ENCODE measurements around the gene BRIP1. TPM values are rescaled to one million over a fixed set of nuclear protein-coding genes. Genes with fewer than 3 reads are reported as not detected.

The BRIP1 gene
- total and polyA plus RNA-seq, 2 experiments from 2014 or later = 8.0 to 23.1 TPM

DNA sequence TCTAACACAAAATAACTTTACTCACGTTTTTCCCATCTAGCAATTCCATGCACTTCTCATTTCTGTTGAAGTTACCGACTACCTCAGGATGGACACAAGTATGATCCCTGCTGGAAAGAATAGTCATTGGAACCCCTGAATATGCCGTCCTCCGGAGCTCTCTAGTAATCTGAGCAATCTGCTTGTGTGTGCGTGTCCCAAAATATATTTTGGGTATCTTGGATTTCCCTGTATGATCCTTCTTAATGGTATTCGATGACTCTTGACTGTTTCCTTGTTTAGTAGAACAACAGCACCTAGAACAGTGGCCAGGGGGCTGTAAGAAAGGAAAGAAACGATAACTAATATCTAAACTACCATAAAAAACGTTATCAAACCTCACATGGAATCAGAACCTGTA lies 54.9 kb downstream of the BRIP1 start:
- Mint-ChIP-seq H3K27ac (no peak overlapping the region), H3K36me3 (ENCODE audit: low read depth) (peaks cover 4% of the 10 kb centered on the region; the same call in 1 of the 3 replicates), H3K9me3 (no peaks in the 10 kb centered on the region), H3K4me1 (peaks cover 6% of the 10 kb centered on the region; the same call in 2 of the 3 replicates), H3K27me3 (ENCODE audit: insufficient read depth, low read depth, poor library complexity) (no peaks in the 10 kb centered on the region), H3K4me3 (no peak overlapping the region)
- Histone ChIP-seq H3K4me3 (no peak overlapping the region), H3K4me1 (ENCODE audit: insufficient read depth) (no peaks in the 10 kb centered on the region), H3K36me3 (ENCODE audit: insufficient read depth) (no peaks in the 10 kb centered on the region), H3K4me2 (no peak overlapping the region), H3K27ac (ENCODE audit: low read depth) (no peak overlapping the region), H3K79me2 (replicated peaks; ENCODE audit: insufficient read depth) (no peaks in the 10 kb centered on the region), H3K27me3 (ENCODE audit: insufficient read depth) (no peaks in the 10 kb centered on the region), H4K20me1 (replicated peaks; ENCODE audit: insufficient read depth) (no peaks in the 10 kb centered on the region), H3F3A (replicated peaks; ENCODE audit: low read depth) (no peaks in the 10 kb centered on the region), H2AFZ (no peak overlapping the region), H3K9me2 (ENCODE audit: insufficient read depth) (no peaks in the 10 kb centered on the region)
- no peak for DNase-seq (ENCODE audit: low spot score)
- no peak for ATAC-seq
- TF ChIP-seq, protein P1, sequence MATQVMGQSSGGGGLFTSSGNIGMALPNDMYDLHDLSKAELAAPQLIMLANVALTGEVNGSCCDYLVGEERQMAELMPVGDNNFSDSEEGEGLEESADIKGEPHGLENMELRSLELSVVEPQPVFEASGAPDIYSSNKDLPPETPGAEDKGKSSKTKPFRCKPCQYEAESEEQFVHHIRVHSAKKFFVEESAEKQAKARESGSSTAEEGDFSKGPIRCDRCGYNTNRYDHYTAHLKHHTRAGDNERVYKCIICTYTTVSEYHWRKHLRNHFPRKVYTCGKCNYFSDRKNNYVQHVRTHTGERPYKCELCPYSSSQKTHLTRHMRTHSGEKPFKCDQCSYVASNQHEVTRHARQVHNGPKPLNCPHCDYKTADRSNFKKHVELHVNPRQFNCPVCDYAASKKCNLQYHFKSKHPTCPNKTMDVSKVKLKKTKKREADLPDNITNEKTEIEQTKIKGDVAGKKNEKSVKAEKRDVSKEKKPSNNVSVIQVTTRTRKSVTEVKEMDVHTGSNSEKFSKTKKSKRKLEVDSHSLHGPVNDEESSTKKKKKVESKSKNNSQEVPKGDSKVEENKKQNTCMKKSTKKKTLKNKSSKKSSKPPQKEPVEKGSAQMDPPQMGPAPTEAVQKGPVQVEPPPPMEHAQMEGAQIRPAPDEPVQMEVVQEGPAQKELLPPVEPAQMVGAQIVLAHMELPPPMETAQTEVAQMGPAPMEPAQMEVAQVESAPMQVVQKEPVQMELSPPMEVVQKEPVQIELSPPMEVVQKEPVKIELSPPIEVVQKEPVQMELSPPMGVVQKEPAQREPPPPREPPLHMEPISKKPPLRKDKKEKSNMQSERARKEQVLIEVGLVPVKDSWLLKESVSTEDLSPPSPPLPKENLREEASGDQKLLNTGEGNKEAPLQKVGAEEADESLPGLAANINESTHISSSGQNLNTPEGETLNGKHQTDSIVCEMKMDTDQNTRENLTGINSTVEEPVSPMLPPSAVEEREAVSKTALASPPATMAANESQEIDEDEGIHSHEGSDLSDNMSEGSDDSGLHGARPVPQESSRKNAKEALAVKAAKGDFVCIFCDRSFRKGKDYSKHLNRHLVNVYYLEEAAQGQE (IDR thresholded peaks at IDR 0.05; ENCODE audit: unreplicated experiment) = no peak

DNA sequence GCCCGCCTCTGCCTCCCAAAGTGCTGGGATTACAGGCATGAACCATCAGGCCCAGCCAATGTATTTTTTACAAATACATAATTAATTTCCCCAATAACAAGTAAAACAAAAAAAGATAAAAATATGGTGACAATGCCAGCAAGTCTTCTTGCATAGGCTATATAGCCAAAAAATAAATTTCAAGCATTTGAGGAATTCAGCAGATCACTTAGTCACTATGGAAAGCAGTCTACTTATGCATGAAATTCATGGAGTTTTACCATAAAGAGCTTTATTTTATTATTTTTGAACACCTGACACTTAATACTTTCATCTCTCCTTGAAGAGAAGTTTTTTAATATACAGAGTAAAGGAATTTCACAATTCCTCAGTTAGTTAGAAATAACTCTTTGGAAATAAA lies 56.4 kb downstream of the BRIP1 start:
- Mint-ChIP-seq H3K4me3 (no peak overlapping the region), H3K27ac (no peak overlapping the region)
- ATAC-seq = no peak
- TF ChIP-seq, protein P2, sequence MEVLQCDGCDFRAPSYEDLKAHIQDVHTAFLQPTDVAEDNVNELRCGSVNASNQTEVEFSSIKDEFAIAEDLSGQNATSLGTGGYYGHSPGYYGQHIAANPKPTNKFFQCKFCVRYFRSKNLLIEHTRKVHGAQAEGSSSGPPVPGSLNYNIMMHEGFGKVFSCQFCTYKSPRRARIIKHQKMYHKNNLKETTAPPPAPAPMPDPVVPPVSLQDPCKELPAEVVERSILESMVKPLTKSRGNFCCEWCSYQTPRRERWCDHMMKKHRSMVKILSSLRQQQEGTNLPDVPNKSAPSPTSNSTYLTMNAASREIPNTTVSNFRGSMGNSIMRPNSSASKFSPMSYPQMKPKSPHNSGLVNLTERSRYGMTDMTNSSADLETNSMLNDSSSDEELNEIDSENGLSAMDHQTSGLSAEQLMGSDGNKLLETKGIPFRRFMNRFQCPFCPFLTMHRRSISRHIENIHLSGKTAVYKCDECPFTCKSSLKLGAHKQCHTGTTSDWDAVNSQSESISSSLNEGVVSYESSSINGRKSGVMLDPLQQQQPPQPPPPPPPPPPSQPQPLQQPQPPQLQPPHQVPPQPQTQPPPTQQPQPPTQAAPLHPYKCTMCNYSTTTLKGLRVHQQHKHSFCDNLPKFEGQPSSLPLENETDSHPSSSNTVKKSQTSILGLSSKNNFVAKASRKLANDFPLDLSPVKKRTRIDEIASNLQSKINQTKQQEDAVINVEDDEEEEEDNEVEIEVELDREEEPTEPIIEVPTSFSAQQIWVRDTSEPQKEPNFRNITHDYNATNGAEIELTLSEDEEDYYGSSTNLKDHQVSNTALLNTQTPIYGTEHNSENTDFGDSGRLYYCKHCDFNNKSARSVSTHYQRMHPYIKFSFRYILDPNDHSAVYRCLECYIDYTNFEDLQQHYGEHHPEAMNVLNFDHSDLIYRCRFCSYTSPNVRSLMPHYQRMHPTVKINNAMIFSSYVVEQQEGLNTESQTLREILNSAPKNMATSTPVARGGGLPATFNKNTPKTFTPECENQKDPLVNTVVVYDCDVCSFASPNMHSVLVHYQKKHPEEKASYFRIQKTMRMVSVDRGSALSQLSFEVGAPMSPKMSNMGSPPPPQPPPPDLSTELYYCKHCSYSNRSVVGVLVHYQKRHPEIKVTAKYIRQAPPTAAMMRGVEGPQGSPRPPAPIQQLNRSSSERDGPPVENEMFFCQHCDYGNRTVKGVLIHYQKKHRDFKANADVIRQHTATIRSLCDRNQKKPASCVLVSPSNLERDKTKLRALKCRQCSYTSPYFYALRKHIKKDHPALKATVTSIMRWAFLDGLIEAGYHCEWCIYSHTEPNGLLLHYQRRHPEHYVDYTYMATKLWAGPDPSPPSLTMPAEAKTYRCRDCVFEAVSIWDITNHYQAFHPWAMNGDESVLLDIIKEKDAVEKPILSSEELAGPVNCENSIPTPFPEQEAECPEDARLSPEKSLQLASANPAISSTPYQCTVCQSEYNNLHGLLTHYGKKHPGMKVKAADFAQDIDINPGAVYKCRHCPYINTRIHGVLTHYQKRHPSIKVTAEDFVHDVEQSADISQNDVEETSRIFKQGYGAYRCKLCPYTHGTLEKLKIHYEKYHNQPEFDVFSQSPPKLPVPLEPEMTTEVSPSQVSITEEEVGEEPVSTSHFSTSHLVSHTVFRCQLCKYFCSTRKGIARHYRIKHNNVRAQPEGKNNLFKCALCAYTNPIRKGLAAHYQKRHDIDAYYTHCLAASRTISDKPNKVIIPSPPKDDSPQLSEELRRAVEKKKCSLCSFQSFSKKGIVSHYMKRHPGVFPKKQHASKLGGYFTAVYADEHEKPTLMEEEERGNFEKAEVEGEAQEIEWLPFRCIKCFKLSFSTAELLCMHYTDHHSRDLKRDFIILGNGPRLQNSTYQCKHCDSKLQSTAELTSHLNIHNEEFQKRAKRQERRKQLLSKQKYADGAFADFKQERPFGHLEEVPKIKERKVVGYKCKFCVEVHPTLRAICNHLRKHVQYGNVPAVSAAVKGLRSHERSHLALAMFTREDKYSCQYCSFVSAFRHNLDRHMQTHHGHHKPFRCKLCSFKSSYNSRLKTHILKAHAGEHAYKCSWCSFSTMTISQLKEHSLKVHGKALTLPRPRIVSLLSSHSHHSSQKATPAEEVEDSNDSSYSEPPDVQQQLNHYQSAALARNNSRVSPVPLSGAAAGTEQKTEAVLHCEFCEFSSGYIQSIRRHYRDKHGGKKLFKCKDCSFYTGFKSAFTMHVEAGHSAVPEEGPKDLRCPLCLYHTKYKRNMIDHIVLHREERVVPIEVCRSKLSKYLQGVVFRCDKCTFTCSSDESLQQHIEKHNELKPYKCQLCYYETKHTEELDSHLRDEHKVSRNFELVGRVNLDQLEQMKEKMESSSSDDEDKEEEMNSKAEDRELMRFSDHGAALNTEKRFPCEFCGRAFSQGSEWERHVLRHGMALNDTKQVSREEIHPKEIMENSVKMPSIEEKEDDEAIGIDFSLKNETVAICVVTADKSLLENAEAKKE (CRISPR knock-in tag; IDR thresholded peaks at IDR 0.05) = no peak
- TF ChIP-seq, protein P1 (IDR thresholded peaks at IDR 0.05; ENCODE audit: unreplicated experiment) = no peak
- TF ChIP-seq POLR2AphosphoS5 (IDR thresholded peaks at IDR 0.05; ENCODE audit: low read depth) (no peak), ZNF114 (CRISPR knock-in tag; IDR thresholded peaks at IDR 0.05) (no peak), NANOG (IDR thresholded peaks at IDR 0.05; ENCODE audit: borderline replicate concordance) (no peak)
- TF ChIP-seq, protein P3, sequence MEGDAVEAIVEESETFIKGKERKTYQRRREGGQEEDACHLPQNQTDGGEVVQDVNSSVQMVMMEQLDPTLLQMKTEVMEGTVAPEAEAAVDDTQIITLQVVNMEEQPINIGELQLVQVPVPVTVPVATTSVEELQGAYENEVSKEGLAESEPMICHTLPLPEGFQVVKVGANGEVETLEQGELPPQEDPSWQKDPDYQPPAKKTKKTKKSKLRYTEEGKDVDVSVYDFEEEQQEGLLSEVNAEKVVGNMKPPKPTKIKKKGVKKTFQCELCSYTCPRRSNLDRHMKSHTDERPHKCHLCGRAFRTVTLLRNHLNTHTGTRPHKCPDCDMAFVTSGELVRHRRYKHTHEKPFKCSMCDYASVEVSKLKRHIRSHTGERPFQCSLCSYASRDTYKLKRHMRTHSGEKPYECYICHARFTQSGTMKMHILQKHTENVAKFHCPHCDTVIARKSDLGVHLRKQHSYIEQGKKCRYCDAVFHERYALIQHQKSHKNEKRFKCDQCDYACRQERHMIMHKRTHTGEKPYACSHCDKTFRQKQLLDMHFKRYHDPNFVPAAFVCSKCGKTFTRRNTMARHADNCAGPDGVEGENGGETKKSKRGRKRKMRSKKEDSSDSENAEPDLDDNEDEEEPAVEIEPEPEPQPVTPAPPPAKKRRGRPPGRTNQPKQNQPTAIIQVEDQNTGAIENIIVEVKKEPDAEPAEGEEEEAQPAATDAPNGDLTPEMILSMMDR (conservative IDR thresholded peaks at IDR 0.05; ENCODE audit: low read depth in 2 of 2) = no peak

More for the DNA sequence above, 56.4 kb downstream of the BRIP1 start:
- H3K9me3 Mint-ChIP-seq = no peaks in the 10 kb centered on the region
- H3K27me3 Mint-ChIP-seq (ENCODE audit: insufficient read depth, low read depth, poor library complexity) = no peaks in the 10 kb centered on the region
- Histone ChIP-seq H3K27me3 (ENCODE audit: insufficient read depth) (no peaks in the 10 kb centered on the region), H3K4me1 (ENCODE audit: insufficient read depth) (no peaks in the 10 kb centered on the region), H3K4me2 (no peak overlapping the region), H4K20me1 (replicated peaks; ENCODE audit: insufficient read depth) (no peaks in the 10 kb centered on the region), H3K4me3 (no peak overlapping the region), H2AFZ (no peak overlapping the region), H3K36me3 (ENCODE audit: insufficient read depth) (no peaks in the 10 kb centered on the region), H3K79me2 (replicated peaks; ENCODE audit: insufficient read depth) (no peaks in the 10 kb centered on the region), H3K27ac (ENCODE audit: low read depth) (no peak overlapping the region), H3F3A (replicated peaks; ENCODE audit: low read depth) (no peaks in the 10 kb centered on the region), H3K9me2 (ENCODE audit: insufficient read depth) (no peaks in the 10 kb centered on the region)
- no peak for DNase-seq (ENCODE audit: low spot score)
- peaks cover 4% of the 10 kb centered on the region; the same call in 1 of the 3 replicates for H3K36me3 Mint-ChIP-seq (ENCODE audit: low read depth)
- H3K4me1 Mint-ChIP-seq = peaks cover 6% of the 10 kb centered on the region; the same call in 2 of the 3 replicates

Data from GM23338 (cell line).